CD4-positive, alpha-beta memory T cell (primary cell): Measurements from ENCODE around the gene KANK2. TPM values are rescaled to one million over a fixed set of nuclear protein-coding genes. Genes with fewer than 3 reads are reported as not detected.

Experiments
- CTCF ChIA-PET: fragments of 350-600 bp; sonication (Branson Sonifier 250); formaldehyde crosslinking; loops from one replicate; lab custom pipeline; 2021; ENCODE audit warnings: inconsistent platforms; ENCODE audit not compliant: partially characterized antibody; lab: Charles Lee
- POLR2A ChIA-PET: fragments of 350-600 bp; sonication (Branson Sonifier 250); formaldehyde crosslinking; loops from one replicate; lab custom pipeline; 2021; ENCODE audit not compliant: partially characterized antibody; lab: Charles Lee
- DNase-seq, 5 donors: peaks; one replicate each; pipeline versions ENCODE4 v3.0.0 to v3.0.0-alpha.2; 2020 to 2022; ENCODE audit warnings: mixed read lengths in 1 of 5
- H3K27ac ChIP-seq: one replicate; pipeline ENCODE4 v1.7.0; 2013; ENCODE audit warnings: low read depth, low read length
- H3K27me3 ChIP-seq: 2 replicates; pipeline ENCODE4 v1.7.0; 2013; ENCODE audit warnings: mild to moderate bottlenecking, low read length, moderate library complexity; ENCODE audit not compliant: insufficient read depth
- H3K36me3 ChIP-seq: 2 replicates; pipeline ENCODE4 v1.7.0; 2013; ENCODE audit warnings: mild to moderate bottlenecking, low read length, moderate library complexity; ENCODE audit not compliant: insufficient read depth
- H3K4me1 ChIP-seq: 2 replicates; pipeline ENCODE4 v1.7.0; 2013; ENCODE audit warnings: mild to moderate bottlenecking, low read length, moderate library complexity; ENCODE audit not compliant: insufficient read depth
- H3K4me3 ChIP-seq, 2 donors: one replicate each; pipeline ENCODE4 v1.7.0; 2013; ENCODE audit warnings: low read length in 2 of 2, mild to moderate bottlenecking in 1 of 2
- H3K9me3 ChIP-seq, 2 donors: one replicate each; pipeline ENCODE4 v1.7.0; 2013; ENCODE audit warnings: low read length in 2 of 2, control low read depth in 1 of 2; ENCODE audit not compliant: control insufficient read depth in 1 of 2
- H3K27ac Mint-ChIP-seq, 7 donors: one replicate each; pipeline ENCODE4 v1.8.0; 2020 to 2021; ENCODE audit warnings: mixed read lengths in 7 of 7, mild to moderate bottlenecking in 6 of 7, inconsistent platforms in 3 of 7, moderate library complexity in 3 of 7
- H3K27me3 Mint-ChIP-seq, 2 donors: one replicate each; pipeline ENCODE4 v1.8.0; 2020 to 2021; ENCODE audit warnings: mixed read lengths in 2 of 2
- H3K36me3 Mint-ChIP-seq, 2 donors: one replicate each; pipeline ENCODE4 v1.8.0; 2020 to 2021; ENCODE audit warnings: mixed read lengths in 2 of 2, inconsistent platforms in 1 of 2, mild to moderate bottlenecking in 1 of 2
- H3K4me1 Mint-ChIP-seq, 4 donors: one replicate each; pipeline ENCODE4 v1.8.0; 2020 to 2021; ENCODE audit warnings: mixed read lengths in 4 of 4, mild to moderate bottlenecking in 1 of 4
- H3K4me3 Mint-ChIP-seq, 8 donors: one replicate each; pipeline ENCODE4 v1.8.0; 2020 to 2021; ENCODE audit warnings: mixed read lengths in 8 of 8, mild to moderate bottlenecking in 7 of 8, moderate library complexity in 6 of 8, inconsistent platforms in 3 of 8
- H3K9me3 Mint-ChIP-seq, 8 donors: one replicate each; pipeline ENCODE4 v1.8.0; 2020 to 2021; ENCODE audit warnings: mixed read lengths in 8 of 8, mild to moderate bottlenecking in 5 of 8, inconsistent platforms in 3 of 8, moderate library complexity in 1 of 8
- intact Hi-C: fragments of 100-400 bp; cut with micrococcal nuclease; formaldehyde crosslinking; loops from one replicate; pipeline ENCODE4 v1.15.1; 2023
- polyA plus RNA-seq, 2 donors: library from polyadenylated mRNA; unstranded; fragments of 300-500 nt; fragmentation: Illumina TruSeq; gene quantifications; one replicate each; pipeline ENCODE4 v1.2.3, GENCODE V29; 2021
- total RNA-seq, 2 experiments: library from RNA; stranded (reverse); gene quantifications; one replicate each; pipeline ENCODE4 v1.2.3, GENCODE V29; 2021

KANK2 gene
- total and polyA plus RNA-seq, 4 experiments from 2014 or later: 0.17 to 0.52 (median 0.39) TPM; not detected in 1

DNA sequence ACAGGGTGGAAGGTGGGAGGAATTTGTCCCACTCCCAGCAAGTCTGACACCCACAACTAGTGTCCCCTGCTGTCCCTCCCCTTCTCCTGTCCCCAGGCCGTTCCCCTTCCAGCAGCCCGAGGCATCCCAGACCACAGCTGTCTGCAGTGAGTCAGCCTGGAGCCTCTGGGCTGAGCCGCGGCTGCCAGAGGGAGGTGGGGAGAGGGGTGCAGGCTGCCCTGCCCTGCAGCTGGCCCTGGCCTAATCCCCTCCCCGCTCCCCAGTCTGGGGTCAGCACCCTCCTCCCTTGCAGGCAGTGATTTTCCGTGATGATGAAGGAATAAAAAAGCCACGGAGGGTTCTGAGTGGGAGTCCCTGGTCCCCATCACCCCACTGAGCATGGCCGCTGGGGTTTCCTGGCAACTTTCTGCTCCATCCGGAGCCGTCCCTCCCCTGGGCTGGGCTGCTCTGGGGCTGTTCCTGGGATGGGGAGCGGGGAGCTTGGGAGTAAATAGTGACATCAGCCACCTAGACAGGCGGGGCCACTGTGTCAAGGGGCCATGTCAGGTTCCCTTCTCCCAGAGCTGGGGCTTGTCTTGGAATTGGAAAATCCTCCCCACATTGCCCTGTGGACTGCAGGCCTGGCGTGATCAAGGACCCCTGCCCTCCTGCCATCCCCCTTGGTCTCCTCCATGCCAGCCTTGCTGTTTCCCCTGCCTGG is 58.6 kb downstream of the KANK2 start:
- intact Hi-C loops: no loop called here
- no peaks in the 10 kb centered on the region for H3K36me3 Mint-ChIP-seq
- POLR2A ChIA-PET: interaction anchor here (1.1 kb wide), 1 partner anchor 65 kb away, joined by 4 read pairs; no protein-coding TSS in a partner anchor

DNA sequence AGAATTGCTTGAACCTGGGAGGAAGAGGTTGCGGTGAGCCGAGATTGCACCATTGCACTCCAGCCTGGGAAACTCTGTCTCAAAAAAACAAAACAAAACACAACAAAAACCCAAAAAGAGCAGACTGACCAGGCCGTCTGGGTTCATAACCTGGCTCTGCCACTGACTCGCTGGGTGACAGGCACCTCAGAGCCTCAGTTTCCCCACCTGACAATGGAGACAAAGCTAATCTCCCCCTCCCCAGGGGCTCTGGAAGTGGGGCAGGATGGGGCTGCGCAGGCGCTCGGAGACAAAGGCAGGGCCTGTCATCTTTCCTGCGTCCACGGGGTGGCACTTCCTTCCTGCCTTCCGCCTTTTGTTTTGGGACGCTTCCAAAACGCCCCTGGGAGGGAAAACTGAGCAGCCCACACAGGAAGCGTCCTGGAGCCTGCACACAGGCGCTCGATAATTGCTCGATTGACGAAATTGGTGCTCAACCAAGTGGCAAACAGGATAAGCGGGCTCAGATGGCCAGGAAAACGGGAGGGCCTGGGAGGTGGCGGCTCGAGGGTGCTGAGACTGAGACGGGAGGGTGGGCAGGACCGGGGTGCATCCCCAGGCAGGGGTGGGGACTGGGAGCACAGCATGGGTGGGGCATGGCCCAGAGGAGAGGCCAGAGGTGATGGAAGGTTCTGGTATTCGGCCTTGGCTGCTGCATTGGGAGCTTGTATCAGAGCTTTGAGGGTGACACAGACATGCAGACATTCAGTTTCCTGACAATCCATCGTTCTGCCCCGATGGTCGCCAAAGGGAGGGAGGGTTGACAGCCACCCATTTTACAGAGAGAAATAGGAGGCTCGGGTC is 59.6 kb downstream of the KANK2 start:
- H3K27me3 Mint-ChIP-seq: no peaks in the 10 kb centered on the region
- Histone ChIP-seq H3K36me3 (no peaks in the 10 kb centered on the region), H3K27ac (no peak overlapping the region), H3K9me3 (no peaks in the 10 kb centered on the region), H3K4me3 (peak overlapping the region; percentile 52 to 60), H3K4me1 (peaks cover 15% of the 10 kb centered on the region), H3K27me3 (no peaks in the 10 kb centered on the region)
- H3K4me1 Mint-ChIP-seq: peaks cover 8 to 21% (median 9%) of the 10 kb centered on the region in 4 donors
- H3K27ac Mint-ChIP-seq: peak overlapping the region in 6 of 7 donors; percentile 13 to 91 (median 86)
- intact Hi-C loops: loop anchor here (1.0 kb wide), 2 partner anchors 67 to 345 kb away; no protein-coding TSS in a partner anchor
- peak overlapping the region; percentile 80 to 92 (median 87) for H3K4me3 Mint-ChIP-seq
- H3K9me3 Mint-ChIP-seq: no peaks in the 10 kb centered on the region
- H3K36me3 Mint-ChIP-seq: peaks cover 4 to 6% of the 10 kb centered on the region in 2 donors
- ChIA-PET POLR2A (interaction anchor here (0.6 to 1.3 kb wide), 3 partner anchors 41 to 102 kb away, joined by 3 to 4 read pairs (median 3); no protein-coding TSS in a partner anchor), CTCF (interaction anchor here (0.9 to 5.5 kb wide), 12 partner anchors 10 to 196 kb away, joined by 3 to 35 read pairs (median 4); no protein-coding TSS in a partner anchor)
- DNase-seq: peak; percentile 52 to 67 (median 54)

More for the DNA sequence above, 58.6 kb downstream of the KANK2 start:
- CTCF ChIA-PET: interaction anchor here (1.0 to 5.5 kb wide), 9 partner anchors 9 to 197 kb away, joined by 3 to 35 read pairs (median 5); no protein-coding TSS in a partner anchor
- Mint-ChIP-seq H3K4me3 (peak overlapping the region in 3 of 8 donors; percentile 26 to 36 (median 32)), H3K27ac (peak overlapping the region in 1 of 7 donors; percentile 42), H3K4me1 (peaks cover 8 to 21% (median 9%) of the 10 kb centered on the region in 4 donors), H3K9me3 (no peaks in the 10 kb centered on the region), H3K27me3 (no peaks in the 10 kb centered on the region)
- H3K4me1 ChIP-seq: peaks cover 20% of the 10 kb centered on the region
- H3K27me3 ChIP-seq: no peaks in the 10 kb centered on the region
- H3K4me3 ChIP-seq: no peak overlapping the region
- no peak for DNase-seq
- H3K9me3 ChIP-seq: no peaks in the 10 kb centered on the region
- no peak overlapping the region for H3K27ac ChIP-seq
- H3K36me3 ChIP-seq: no peaks in the 10 kb centered on the region

DNA sequence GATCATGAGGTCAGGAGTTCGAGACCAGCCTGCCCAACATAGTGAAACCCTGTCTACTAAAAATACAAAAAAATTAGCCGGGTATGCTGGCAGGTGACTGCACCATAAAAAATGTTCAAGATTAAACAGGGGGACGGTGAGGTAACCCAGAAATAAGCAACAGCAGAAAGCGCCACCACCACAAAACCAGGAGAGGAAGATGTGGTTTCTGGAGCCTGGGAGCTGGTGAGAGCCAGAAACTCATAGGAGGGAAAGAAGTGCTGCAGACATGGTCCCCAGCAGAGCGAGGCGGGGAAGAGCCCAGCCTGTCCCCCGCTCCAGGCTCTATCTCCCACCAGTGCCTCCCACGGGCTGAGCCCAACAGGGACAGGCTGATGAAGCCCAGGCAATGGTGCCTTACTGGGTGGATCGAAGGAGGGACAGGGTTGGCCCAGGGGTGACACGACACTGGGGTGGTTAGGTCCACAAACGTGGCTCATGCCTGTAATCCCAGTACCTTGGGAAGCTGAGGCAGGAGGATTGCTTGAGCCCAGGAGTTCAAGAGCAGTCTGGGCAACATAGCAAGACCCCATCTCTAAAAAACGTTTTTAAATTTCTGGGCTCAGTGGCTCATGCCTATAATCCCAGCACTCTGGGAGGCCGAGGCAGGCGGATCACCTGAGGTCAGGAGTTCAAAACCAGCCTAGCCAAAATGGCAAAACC is 60.8 kb downstream of the KANK2 start:
- CTCF ChIA-PET: interaction anchor here (0.9 to 5.5 kb wide), 6 partner anchors 9 to 195 kb away, joined by 3 to 35 read pairs (median 6); no protein-coding TSS in a partner anchor

DNA sequence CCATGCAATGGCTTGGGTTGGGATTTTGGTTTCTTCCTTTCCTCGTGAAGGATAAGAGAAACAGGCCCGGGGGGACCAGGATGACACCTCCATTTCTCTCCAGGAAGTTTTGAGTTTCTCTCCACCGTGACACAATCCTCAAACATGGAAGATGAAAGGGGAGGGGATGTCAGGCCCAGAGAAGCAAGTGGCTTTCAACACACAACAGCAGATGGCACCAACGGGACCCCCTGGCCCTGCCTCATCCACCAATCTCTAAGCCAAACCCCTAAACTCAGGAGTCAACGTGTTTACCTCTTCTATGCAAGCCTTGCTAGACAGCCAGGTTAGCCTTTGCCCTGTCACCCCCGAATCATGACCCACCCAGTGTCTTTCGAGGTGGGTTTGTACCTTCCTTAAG is 65.9 kb downstream of the KANK2 start:
- H3K4me1 Mint-ChIP-seq: peaks cover 0 to 2% (median 2%) of the 10 kb centered on the region in 4 donors
- no peak for DNase-seq
- peak overlapping the region in 2 of 7 donors; percentile 54 to 63 for H3K27ac Mint-ChIP-seq
- Histone ChIP-seq H3K4me1 (no peaks in the 10 kb centered on the region), H3K9me3 (no peaks in the 10 kb centered on the region), H3K27ac (no peak overlapping the region), H3K4me3 (no peak overlapping the region), H3K36me3 (peaks cover 31% of the 10 kb centered on the region), H3K27me3 (no peaks in the 10 kb centered on the region)
- peaks cover 29 to 36% of the 10 kb centered on the region in 2 donors for H3K36me3 Mint-ChIP-seq
- no peaks in the 10 kb centered on the region for H3K27me3 Mint-ChIP-seq
- no peaks in the 10 kb centered on the region for H3K9me3 Mint-ChIP-seq
- CTCF ChIA-PET: interaction anchor here (1.5 to 8.8 kb wide), 4 partner anchors 37 to 104 kb away, joined by 4 to 150 read pairs (median 32); no protein-coding TSS in a partner anchor
- H3K4me3 Mint-ChIP-seq: no peak overlapping the region
- intact Hi-C loops: loop anchor here (1.0 kb wide), 1 partner anchor 95 kb away; no protein-coding TSS in a partner anchor
- POLR2A ChIA-PET: interaction anchor here (2.6 kb wide), 1 partner anchor 95 kb away, joined by 11 read pairs; no protein-coding TSS in a partner anchor

More for the DNA sequence above, 60.8 kb downstream of the KANK2 start:
- Mint-ChIP-seq H3K36me3 (peaks cover 11 to 12% of the 10 kb centered on the region in 2 donors), H3K27me3 (no peaks in the 10 kb centered on the region), H3K27ac (peak overlapping the region in 2 of 7 donors; percentile 76 to 85), H3K9me3 (no peaks in the 10 kb centered on the region), H3K4me3 (peak overlapping the region in 2 of 8 donors; percentile 55 to 89), H3K4me1 (peaks cover 8 to 21% (median 9%) of the 10 kb centered on the region in 4 donors)
- H3K9me3 ChIP-seq: no peaks in the 10 kb centered on the region
- H3K27ac ChIP-seq: no peak overlapping the region
- H3K27me3 ChIP-seq: no peaks in the 10 kb centered on the region
- POLR2A ChIA-PET: interaction anchor here (1.3 kb wide), 1 partner anchor 40 kb away, joined by 3 read pairs; no protein-coding TSS in a partner anchor
- no peak for DNase-seq
- no peak overlapping the region for H3K4me3 ChIP-seq
- peaks cover 15% of the 10 kb centered on the region for H3K4me1 ChIP-seq
- intact Hi-C loops: loop anchor here (1.0 kb wide), 2 partner anchors 68 to 346 kb away; no protein-coding TSS in a partner anchor
- peaks cover 5% of the 10 kb centered on the region for H3K36me3 ChIP-seq

DNA sequence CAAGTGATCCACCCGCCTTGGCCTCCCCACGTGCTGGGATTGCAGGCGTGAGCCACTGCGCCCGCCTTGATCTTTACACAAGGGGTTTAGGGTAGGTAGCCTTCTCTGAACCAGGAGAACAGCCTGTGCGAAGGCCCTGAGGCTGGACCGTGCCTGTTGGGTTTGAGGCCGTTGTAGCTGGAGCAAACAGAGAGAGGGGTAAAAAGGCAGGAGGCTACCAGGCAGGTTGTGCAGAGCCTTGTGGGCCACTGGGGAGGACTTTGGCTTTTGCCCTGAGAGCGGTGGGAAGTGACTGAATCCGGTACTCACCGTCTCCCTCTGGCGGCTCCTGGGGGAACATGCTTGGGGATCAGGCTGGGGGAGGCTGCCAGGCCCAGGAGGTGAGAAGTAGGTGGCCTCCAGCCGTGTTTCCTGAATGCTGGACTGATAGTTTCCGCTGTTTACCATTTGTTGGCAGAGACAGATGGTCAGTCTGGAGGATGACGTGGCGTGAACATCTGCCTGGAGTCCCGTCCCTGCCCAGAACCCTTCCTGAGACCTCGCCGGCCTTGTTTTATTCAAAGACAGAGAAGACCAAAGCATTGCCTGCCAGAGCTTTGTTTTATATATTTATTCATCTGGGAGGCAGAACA is 66.4 kb downstream of the KANK2 start:
- intact Hi-C loops: loop anchor here (1.0 kb wide), 1 partner anchor 95 kb away; no protein-coding TSS in a partner anchor
- no peaks in the 10 kb centered on the region for H3K9me3 Mint-ChIP-seq
- CTCF ChIA-PET: interaction anchor here (1.2 to 8.8 kb wide), 5 partner anchors 36 to 120 kb away, joined by 4 to 150 read pairs (median 5); no protein-coding TSS in a partner anchor
- Histone ChIP-seq H3K36me3 (peaks cover 31% of the 10 kb centered on the region), H3K4me1 (no peaks in the 10 kb centered on the region), H3K27ac (no peak overlapping the region), H3K27me3 (no peaks in the 10 kb centered on the region), H3K4me3 (no peak overlapping the region), H3K9me3 (no peaks in the 10 kb centered on the region)
- H3K4me1 Mint-ChIP-seq: peaks cover 0 to 4% (median 2%) of the 10 kb centered on the region in 4 donors
- H3K27me3 Mint-ChIP-seq: no peaks in the 10 kb centered on the region
- DNase-seq: peak; percentile 64 to 72 (median 69)
- H3K36me3 Mint-ChIP-seq: peaks cover 33 to 39% of the 10 kb centered on the region in 2 donors
- POLR2A ChIA-PET: interaction anchor here (2.6 kb wide), 1 partner anchor 95 kb away, joined by 11 read pairs; no protein-coding TSS in a partner anchor
- H3K27ac Mint-ChIP-seq: peak overlapping the region in 5 of 7 donors; percentile 54 to 79 (median 67)
- no peak overlapping the region for H3K4me3 Mint-ChIP-seq

DNA sequence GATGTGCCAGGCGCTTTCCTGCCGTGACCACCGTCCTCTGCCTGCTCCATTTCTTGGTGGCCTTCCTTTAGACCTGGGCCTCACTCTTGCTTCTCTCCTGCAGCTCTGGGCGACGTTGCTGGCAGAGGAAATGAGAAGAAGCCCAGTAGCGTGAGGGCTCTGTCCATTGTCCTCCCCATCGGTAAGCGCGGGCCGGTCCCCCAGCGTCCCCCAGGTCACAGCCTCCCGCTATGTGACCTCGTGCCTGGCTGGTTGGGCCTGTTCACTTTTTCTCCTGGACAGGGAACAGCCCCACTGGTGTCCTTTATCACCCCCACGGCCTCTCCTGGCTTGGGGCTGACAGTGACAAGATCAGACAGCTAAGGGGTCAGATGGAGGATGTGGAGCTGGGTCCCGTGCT is 69.4 kb downstream of the KANK2 start:
- peak overlapping the region in 2 of 7 donors; percentile 6 to 57 for H3K27ac Mint-ChIP-seq
- Histone ChIP-seq H3K27me3 (no peaks in the 10 kb centered on the region), H3K27ac (no peak overlapping the region), H3K4me1 (no peaks in the 10 kb centered on the region), H3K36me3 (peaks cover 35% of the 10 kb centered on the region), H3K9me3 (no peaks in the 10 kb centered on the region), H3K4me3 (no peak overlapping the region)
- ChIA-PET CTCF (interaction anchor here (1.2 to 8.8 kb wide), 5 partner anchors 10 to 93 kb away, joined by 3 to 150 read pairs (median 35); no protein-coding TSS in a partner anchor), POLR2A (no interaction called here)
- no peak overlapping the region for H3K4me3 Mint-ChIP-seq
- H3K36me3 Mint-ChIP-seq: peaks cover 32 to 42% of the 10 kb centered on the region in 2 donors
- DNase-seq: no peak
- H3K9me3 Mint-ChIP-seq: no peaks in the 10 kb centered on the region
- intact Hi-C loops: loop anchor here (2.0 kb wide), 1 partner anchor 37 kb away; no protein-coding TSS in a partner anchor
- H3K4me1 Mint-ChIP-seq: peaks cover 0 to 4% (median 2%) of the 10 kb centered on the region in 4 donors
- H3K27me3 Mint-ChIP-seq: no peaks in the 10 kb centered on the region
